ENCODE measurements around the gene ALLC.
"Not testable (repeated sequence)": the region's sequence is repeated elsewhere in the genome, so short reads cannot be mapped to it uniquely, and the experiment has no call there.

ALLC gene

DNA sequence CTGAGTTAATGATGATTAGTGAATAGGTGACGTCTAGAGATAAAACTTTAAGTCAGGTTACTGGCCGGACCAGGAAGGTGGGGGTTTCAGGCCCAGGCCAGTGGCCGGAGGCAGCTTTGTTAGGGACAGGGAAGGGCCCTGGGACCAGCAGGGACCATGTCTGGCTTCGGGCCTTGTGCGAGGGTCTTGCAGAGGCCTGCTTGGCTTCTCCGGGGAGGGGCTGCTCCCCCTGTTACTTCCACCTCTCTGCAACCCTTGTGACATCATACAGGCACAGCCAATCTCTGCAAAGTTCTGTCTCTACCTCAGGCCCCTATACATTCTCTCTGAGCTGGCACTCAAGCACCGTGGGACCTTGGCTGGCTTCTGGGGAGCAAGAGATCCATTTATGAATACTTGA, at the start of gene ALLC:
ALLC (plus strand) TSS at position 320 of the 400 bp plus-strand sequence. CDS start 12,958 bp downstream, outside the sequence.
- Histone ChIP-seq H3K4me2 (ENCODE audit: low read length) (no peak within 1 kb of the TSS), H3K4me3 (ENCODE audit: low read length) (no peak within 1 kb of the TSS)

DNA sequence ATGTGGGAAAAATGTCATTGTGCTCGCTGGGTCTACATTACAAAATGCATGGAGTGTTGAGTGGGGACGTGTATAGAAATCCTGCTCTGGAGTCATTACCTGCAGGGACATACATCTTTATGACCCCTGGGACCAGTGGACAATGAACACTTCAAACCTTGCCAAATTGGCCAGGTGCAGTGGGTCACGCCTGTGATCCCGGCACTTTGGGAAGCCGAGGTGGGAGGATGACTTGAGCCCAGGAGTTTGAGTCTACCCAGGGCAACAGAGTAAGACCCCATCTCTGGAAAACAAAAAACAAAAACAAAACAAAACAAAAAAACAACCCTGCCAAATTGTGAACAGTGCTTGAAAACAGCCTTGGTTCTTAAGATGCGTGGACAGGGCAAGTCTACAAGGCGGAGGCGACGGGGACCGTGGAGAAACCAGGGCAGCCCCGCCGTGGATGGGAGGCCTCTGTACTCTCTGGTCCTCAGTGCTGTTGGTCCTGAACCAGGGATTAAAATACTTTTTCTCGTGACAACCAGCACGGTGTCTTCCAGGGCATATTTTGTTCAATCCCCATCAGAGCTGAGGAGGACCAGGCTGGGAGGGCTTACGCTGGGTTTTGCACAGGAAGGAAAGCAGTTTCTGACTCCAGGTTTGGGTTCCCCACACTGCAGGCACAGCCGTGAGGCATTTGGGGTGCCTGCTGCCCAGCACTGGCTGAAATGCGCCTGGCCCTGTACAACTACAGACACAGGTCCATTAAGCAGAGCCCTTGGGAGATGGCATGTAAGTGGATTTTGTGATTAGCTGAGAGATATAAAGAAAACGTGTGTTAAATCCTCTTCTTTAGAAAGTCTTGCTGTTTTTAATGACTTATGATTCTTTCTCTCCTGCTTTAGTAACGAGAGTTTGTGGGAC, 49.4 kb upstream of the ALLC start:
- Histone ChIP-seq H3K79me2 (ENCODE audit: control insufficient read depth, low read length) (no peaks in the 10 kb centered on the region), H4K20me1 (ENCODE audit: control insufficient read depth, insufficient read depth, low read depth, low read length) (no peaks in the 10 kb centered on the region), H3F3A (ENCODE audit: control insufficient read depth, insufficient read depth) (peaks cover 13% of the 10 kb centered on the region), H3K9me2 (replicated peaks; ENCODE audit: control insufficient read depth, low read length) (no peaks in the 10 kb centered on the region), H3K36me3 (ENCODE audit: control insufficient read depth, low read length) (no peaks in the 10 kb centered on the region), H3K4me3 (ENCODE audit: low read length) (peak overlapping the region; percentile 58), H3K27ac (ENCODE audit: low read depth, low read length) (peak overlapping the region; percentile 79), H3K27me3 (ENCODE audit: control insufficient read depth, low read length) (no peaks in the 10 kb centered on the region), H3K4me1 (ENCODE audit: control insufficient read depth, low read length) (peaks cover 56% of the 10 kb centered on the region), H3K4me2 (ENCODE audit: low read length) (peak overlapping the region; percentile 81), H3K9me3 (ENCODE audit: control insufficient read depth, insufficient read depth, low read length) (0 out of 2 replicates have a peak, but pooled peaks cover 4% of the 10 kb centered on the region)
- TF ChIP-seq EZH2phosphoT487 (IDR thresholded peaks at IDR 0.05; ENCODE audit: borderline replicate concordance, low read length), result no peak
- TF ChIP-seq, protein P1, sequence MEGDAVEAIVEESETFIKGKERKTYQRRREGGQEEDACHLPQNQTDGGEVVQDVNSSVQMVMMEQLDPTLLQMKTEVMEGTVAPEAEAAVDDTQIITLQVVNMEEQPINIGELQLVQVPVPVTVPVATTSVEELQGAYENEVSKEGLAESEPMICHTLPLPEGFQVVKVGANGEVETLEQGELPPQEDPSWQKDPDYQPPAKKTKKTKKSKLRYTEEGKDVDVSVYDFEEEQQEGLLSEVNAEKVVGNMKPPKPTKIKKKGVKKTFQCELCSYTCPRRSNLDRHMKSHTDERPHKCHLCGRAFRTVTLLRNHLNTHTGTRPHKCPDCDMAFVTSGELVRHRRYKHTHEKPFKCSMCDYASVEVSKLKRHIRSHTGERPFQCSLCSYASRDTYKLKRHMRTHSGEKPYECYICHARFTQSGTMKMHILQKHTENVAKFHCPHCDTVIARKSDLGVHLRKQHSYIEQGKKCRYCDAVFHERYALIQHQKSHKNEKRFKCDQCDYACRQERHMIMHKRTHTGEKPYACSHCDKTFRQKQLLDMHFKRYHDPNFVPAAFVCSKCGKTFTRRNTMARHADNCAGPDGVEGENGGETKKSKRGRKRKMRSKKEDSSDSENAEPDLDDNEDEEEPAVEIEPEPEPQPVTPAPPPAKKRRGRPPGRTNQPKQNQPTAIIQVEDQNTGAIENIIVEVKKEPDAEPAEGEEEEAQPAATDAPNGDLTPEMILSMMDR (IDR thresholded peaks at IDR 0.05; ENCODE audit: low read depth, low read length, poor library complexity, severe bottlenecking), result no peak

More for the DNA sequence above, at the start of gene ALLC:
- no peak for TF ChIP-seq EZH2phosphoT487 (IDR thresholded peaks at IDR 0.05; ENCODE audit: borderline replicate concordance, low read length)
- TF ChIP-seq, protein P1 (IDR thresholded peaks at IDR 0.05; ENCODE audit: low read depth, low read length, poor library complexity, severe bottlenecking), result no peak
- H3K79me2 ChIP-seq (ENCODE audit: control insufficient read depth, low read length), result no peaks in the 10 kb centered on the region
- H4K20me1 ChIP-seq (ENCODE audit: control insufficient read depth, insufficient read depth, low read depth, low read length), result no peaks in the 10 kb centered on the region
- no peak within 1 kb of the TSS for H3K27ac ChIP-seq (ENCODE audit: low read depth, low read length)
- H3K9me2 ChIP-seq (replicated peaks; ENCODE audit: control insufficient read depth, low read length), result no peaks in the 10 kb centered on the region
- no peaks in the 10 kb centered on the region for H3K36me3 ChIP-seq (ENCODE audit: control insufficient read depth, low read length)
- H3K4me1 ChIP-seq (ENCODE audit: control insufficient read depth, low read length), result peaks cover 13% of the 10 kb centered on the region
- H3K9me3 ChIP-seq (ENCODE audit: control insufficient read depth, insufficient read depth, low read length), result no peaks in the 10 kb centered on the region
- no peaks in the 10 kb centered on the region for H3K27me3 ChIP-seq (ENCODE audit: control insufficient read depth, low read length)
- H3F3A ChIP-seq (ENCODE audit: control insufficient read depth, insufficient read depth), result no peaks in the 10 kb centered on the region

DNA sequence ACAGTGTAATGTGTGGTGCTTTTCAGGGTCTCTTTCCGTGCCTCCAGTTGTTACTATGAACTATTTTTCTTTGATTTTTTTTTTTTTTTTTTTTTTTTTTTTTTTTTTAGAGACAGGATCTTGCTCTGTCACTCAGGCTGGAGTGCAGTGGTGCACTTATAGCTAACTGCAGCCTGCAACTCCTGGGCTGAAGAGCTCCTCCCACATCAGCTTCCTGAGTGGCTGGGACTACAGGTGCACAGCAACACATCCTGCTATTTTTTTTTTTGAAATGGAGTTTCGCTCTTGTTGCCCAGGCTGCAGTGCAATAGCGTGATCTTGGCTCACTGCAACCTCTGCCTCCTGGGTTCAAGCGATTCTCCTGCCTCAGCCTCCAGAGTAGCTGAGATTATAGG, 48.7 kb upstream of the ALLC start:
- peak overlapping the region; percentile 81 for H3K4me2 ChIP-seq (ENCODE audit: low read length)
- H3K27me3 ChIP-seq (ENCODE audit: control insufficient read depth, low read length); H4K20me1 ChIP-seq (ENCODE audit: control insufficient read depth, insufficient read depth, low read depth, low read length); H3K36me3 ChIP-seq (ENCODE audit: control insufficient read depth, low read length); H3K79me2 ChIP-seq (ENCODE audit: control insufficient read depth, low read length); H3K9me2 ChIP-seq (replicated peaks; ENCODE audit: control insufficient read depth, low read length); H3K9me3 ChIP-seq (ENCODE audit: control insufficient read depth, insufficient read depth, low read length): not testable (repeated sequence)
- peak overlapping the region; percentile 58 for H3K4me3 ChIP-seq (ENCODE audit: low read length)
- peaks cover 13% of the 10 kb centered on the region for H3F3A ChIP-seq (ENCODE audit: control insufficient read depth, insufficient read depth)
- H3K27ac ChIP-seq (ENCODE audit: low read depth, low read length), result peak overlapping the region; percentile 79
- H3K4me1 ChIP-seq (ENCODE audit: control insufficient read depth, low read length), result peaks cover 56% of the 10 kb centered on the region

DNA sequence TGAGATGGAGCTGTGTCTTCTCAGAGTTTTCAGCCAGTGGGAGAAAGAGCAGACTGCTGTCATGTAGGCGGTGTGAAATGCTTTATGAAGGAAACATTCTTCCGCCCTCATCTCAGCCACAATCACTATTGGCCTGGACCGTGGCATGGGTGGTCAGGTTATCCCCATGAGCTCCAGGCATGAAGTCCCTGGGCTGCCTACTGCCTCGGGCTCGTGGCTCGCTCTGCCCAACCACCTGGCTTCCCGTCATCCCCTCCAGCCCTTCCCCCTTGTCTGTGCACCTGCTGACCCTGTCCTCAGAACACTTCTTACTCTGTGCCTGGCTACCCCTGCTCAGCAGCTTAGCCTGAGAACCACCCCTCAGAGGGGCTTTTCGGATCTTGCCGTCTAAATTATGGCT, 47.6 kb upstream of the ALLC start:
- 0 out of 2 replicates have a peak, but pooled peaks cover 4% of the 10 kb centered on the region for H3K9me3 ChIP-seq (ENCODE audit: control insufficient read depth, insufficient read depth, low read length)
- H3K4me3 ChIP-seq (ENCODE audit: low read length), result peak overlapping the region; percentile 58
- TF ChIP-seq, protein P1 (IDR thresholded peaks at IDR 0.05; ENCODE audit: low read depth, low read length, poor library complexity, severe bottlenecking), result no peak
- no peak for TF ChIP-seq EZH2phosphoT487 (IDR thresholded peaks at IDR 0.05; ENCODE audit: borderline replicate concordance, low read length)
- peak overlapping the region; percentile 79 for H3K27ac ChIP-seq (ENCODE audit: low read depth, low read length)
- no peaks in the 10 kb centered on the region for H3K9me2 ChIP-seq (replicated peaks; ENCODE audit: control insufficient read depth, low read length)
- no peaks in the 10 kb centered on the region for H3K79me2 ChIP-seq (ENCODE audit: control insufficient read depth, low read length)
- H3F3A ChIP-seq (ENCODE audit: control insufficient read depth, insufficient read depth), result 0 out of 2 replicates have a peak, but pooled peaks cover 7% of the 10 kb centered on the region
- H3K4me1 ChIP-seq (ENCODE audit: control insufficient read depth, low read length), result peaks cover 47% of the 10 kb centered on the region
- H3K27me3 ChIP-seq (ENCODE audit: control insufficient read depth, low read length), result no peaks in the 10 kb centered on the region
- no peaks in the 10 kb centered on the region for H4K20me1 ChIP-seq (ENCODE audit: control insufficient read depth, insufficient read depth, low read depth, low read length)
- no peaks in the 10 kb centered on the region for H3K36me3 ChIP-seq (ENCODE audit: control insufficient read depth, low read length)
- H3K4me2 ChIP-seq (ENCODE audit: low read length), result peak overlapping the region; percentile 81
